ENCODE results near the gene MBNL3. TPM values are rescaled to one million over a fixed set of nuclear protein-coding genes. Genes with fewer than 3 reads are reported as not detected.

MBNL3 gene
- total RNA-seq, 1 experiment from 2014 or later = 3.2 TPM

GRCh38 chrX:132414404-132414803 lies 74.4 kb downstream of the MBNL3 start:
- DNase-seq (ENCODE audit: low read depth) = no peak

DNA sequence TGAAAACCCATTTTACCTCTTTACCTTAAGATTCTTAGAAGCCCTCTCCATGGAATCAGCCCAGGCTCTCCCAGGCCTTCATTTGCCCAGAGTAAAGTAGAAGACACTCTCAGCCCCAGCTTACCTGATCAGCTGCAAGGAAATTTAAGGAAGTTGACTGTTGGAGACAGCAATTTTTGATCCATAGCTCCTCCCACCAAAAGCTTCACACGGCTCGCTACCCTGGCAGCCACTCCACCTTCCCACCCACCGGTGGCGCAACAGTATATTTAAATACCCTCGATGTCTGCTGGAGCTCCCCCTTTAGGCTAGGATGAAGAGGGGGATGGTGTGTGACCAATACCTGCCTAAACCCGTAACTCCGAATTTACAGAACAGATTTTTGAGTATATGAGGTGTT lies 75.4 kb downstream of the MBNL3 start:
- DNase-seq (ENCODE audit: low read depth) = no peak

- no peak for DNase-seq (ENCODE audit: low read depth)
Observed at GRCh38 chrX:132412208-132412607, 76.6 kb downstream of the MBNL3 start.

GRCh38 chrX:132411310-132411977 lies 77.4 kb downstream of the MBNL3 start:
- no peak for DNase-seq (ENCODE audit: low read depth)

GRCh38 chrX:132409780-132410556 lies 78.9 kb downstream of the MBNL3 start:
- no peak for DNase-seq (ENCODE audit: low read depth)

DNA sequence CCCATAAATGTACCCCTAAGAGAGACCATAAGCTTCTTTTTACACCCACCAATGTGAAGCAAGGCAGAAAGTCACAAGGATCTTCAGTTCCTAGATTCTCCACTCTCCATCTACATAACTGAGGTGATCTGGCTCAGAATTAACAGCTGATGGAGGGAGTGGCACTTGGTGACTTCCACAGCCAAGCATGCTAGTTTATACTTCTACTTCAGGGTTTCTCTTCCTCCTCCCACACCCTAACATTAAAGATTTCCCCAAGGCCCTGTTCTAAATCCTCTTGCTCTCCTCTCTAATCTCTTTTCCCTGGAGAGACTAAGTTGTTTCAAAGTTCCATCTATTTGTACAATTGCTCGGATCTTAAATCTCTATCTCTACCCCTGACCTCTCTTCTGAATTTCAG lies 81.1 kb downstream of the MBNL3 start:
- no peak for DNase-seq (ENCODE audit: low read depth)

DNA sequence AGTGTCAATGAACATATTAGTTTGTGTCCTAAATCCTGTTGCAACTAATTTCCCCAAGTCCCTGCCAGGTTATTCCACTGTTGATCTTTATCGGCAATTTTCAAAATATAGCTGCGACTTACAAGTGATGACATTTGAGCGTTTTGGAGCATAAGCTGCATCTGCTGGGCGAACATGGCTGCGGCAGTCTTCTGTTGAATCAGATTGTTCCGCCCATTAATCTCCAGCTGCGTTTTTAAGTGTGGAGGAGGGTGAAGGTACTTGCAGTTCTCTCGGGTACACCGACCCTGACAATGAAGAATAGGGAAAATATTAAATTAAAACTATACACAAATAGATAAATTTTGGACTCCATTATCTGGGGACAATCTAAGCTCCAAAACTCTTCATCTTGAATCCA lies 82.7 kb downstream of the MBNL3 start:
- DNase-seq (ENCODE audit: low read depth) = no peak

DNA sequence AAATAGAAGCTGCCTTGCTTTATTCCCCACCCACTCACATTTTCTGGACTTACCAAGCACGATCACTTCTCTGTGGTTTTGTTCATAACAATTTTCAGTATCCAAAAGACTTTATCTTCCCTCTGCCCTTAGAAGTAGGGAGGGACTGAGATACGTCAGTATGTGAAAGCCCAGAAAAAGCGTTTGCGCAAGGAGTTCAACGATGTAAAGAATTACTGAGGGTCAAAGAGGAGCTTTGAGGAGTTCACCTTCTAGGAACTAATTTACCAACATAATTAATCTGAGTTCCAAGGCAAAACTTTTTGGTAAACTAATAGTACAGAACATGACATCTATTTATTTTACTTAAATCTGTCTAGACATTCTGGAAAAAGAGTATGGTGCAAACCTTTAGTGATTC lies 84.6 kb downstream of the MBNL3 start:
- DNase-seq (ENCODE audit: low read depth) = no peak

GRCh38 chrX:132401935-132402334 lies 86.9 kb downstream of the MBNL3 start:
- DNase-seq (ENCODE audit: low read depth) = no peak

GRCh38 chrX:132400706-132401105 lies 88.1 kb downstream of the MBNL3 start:
- no peak for DNase-seq (ENCODE audit: low read depth)

DNA sequence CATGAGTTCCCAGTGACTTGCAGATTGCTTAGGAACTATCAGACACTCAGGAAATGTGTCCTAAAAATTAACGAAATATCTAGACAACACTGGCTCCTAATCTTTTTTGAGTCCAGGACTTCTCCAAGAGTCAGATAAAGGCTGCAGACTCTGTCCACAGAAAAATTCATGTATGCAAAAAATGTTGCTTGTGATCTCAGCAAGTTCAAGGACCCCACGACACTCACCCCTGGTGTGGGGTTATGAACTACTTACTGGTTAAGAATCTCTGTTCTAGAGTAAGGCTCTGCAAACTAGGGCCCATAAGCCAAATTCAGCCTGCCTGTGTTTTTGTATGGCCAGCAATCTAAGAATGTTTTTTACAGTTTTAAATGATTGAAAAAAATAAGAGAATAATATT lies 93.2 kb downstream of the MBNL3 start:
- no peak for DNase-seq (ENCODE audit: low read depth)

- no peak for DNase-seq (ENCODE audit: low read depth)
Observed at GRCh38 chrX:132395026-132395425, 93.8 kb downstream of the MBNL3 start.

DNA sequence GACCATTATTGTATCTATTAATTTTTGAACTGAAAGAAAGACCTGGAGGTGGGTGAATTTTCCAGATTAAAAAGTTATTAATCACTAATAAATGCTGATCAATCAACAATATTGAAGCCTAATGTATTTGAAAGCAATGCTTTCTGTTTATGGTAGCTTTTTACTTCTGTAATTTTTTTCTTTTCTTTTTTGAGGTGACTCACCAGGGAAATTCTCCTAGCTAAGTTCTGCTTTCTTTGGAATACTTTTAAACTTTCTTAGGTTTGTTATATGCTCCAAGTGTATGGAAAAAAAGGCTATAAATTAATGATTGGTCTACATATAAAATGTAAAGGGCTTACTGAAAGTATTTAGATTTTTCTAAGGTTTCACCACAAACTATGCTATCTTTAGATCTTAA lies 94.2 kb downstream of the MBNL3 start:
- DNase-seq (ENCODE audit: low read depth) = no peak

- DNase-seq (ENCODE audit: low read depth) = no peak
Observed at GRCh38 chrX:132393992-132394391, 94.8 kb downstream of the MBNL3 start.

- DNase-seq (ENCODE audit: low read depth) = no peak
Observed at GRCh38 chrX:132393485-132393884, 95.4 kb downstream of the MBNL3 start.

GRCh38 chrX:132393085-132393484 lies 95.8 kb downstream of the MBNL3 start:
- DNase-seq (ENCODE audit: low read depth) = no peak

- no peak for DNase-seq (ENCODE audit: low read depth)
Observed at GRCh38 chrX:132390792-132391191, 98.0 kb downstream of the MBNL3 start.

DNA sequence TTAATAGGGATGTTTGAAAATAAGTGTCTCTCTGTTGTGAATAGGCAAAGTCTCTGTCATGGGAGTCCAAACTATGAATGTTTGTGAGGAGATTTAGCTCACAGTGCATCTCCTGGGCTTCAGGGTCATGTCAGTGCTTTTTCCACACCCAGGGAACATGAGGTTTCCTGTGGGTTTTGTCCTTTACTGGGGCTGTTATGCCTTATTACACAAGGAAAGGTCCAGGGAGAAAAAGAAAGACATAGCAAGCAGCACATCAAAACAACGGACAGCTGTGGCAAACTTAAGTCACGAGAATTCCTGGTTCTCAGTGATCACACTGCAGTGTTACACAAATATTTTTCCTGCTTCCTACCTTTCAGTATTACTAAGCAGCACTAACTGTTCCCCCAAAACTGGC lies 99.4 kb downstream of the MBNL3 start:
- no peak for DNase-seq (ENCODE audit: low read depth)

DNA sequence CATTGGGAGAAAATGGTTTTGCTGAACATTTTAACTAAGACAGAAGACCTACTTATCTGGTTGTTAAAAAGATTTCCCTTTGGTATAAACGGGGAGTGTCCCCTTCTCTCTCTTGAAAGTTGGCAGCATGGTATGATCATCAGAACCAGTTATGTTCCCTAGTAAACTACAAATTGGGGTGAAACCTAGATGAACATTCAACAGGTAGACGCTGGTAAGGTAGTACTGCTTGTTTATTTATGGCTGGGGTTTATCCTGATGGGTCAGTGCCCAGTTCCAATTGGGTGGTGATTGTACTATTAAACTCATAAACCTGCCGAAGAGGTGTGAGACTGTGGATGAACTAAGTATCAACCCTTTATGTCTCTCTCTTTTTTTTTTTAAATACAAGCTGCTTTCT lies 100.5 kb downstream of the MBNL3 start:
- DNase-seq (ENCODE audit: low read depth) = no peak

GRCh38 chrX:132384301-132384700 lies 104.5 kb downstream of the MBNL3 start:
- DNase-seq (ENCODE audit: low read depth) = no peak

DNA sequence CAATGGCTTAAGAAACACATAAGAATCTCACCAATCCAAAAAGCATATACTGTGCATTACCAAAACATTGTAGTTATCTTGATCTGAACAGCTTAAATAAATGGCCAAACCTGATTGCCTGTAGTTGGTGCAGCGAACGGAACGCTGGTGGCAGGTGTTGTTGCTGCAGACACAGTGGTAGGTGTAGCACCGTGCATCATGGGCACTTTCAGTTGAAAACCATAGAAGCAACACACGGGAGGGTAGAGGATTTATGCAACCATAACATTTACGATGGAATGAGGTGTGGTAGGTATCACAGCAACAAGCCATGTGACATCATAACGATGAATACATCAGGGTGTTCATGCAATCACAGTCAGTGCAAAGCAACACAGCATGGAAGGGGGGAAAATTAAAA lies 106.8 kb downstream of the MBNL3 start:
- no peak for DNase-seq (ENCODE audit: low read depth)

- no peak for DNase-seq (ENCODE audit: low read depth)
Observed at GRCh38 chrX:132378281-132378680, 110.6 kb downstream of the MBNL3 start.

GRCh38 chrX:132375941-132376340 lies 112.9 kb downstream of the MBNL3 start:
- no peak for DNase-seq (ENCODE audit: low read depth)
